ENCODE data around the gene HYAL1. TPM values are rescaled to one million over a fixed set of nuclear protein-coding genes. Genes with fewer than 3 reads are reported as not detected.
"Not testable (repeated sequence)": the region's sequence is repeated elsewhere in the genome, so short reads cannot be mapped to it uniquely, and the experiment has no call there.

HYAL1 gene
- total and polyA plus RNA-seq, 3 experiments from 2014 or later, result 0.13 to 0.81 TPM; not detected in 1

GRCh38 chr3:50284121-50284520 is 19.3 kb downstream of the HYAL1 start:
- not testable (repeated sequence) for H3K4me1 Mint-ChIP-seq; H3K27me3 Mint-ChIP-seq; H3K36me3 ChIP-seq (ENCODE audit: insufficient read depth, low read length); H3K9me3 Mint-ChIP-seq; H3K27ac Mint-ChIP-seq; H3K9me3 ChIP-seq (ENCODE audit: low read length); H3K4me3 Mint-ChIP-seq; H3K4me3 ChIP-seq (ENCODE audit: low read length); H3K4me1 ChIP-seq (ENCODE audit: insufficient read depth, low read length); H3K27me3 ChIP-seq (ENCODE audit: insufficient read depth, low read length, poor library complexity, severe bottlenecking); H3K27ac ChIP-seq (ENCODE audit: low read depth, low read length); DNase-seq
- ChIA-PET POLR2A (interaction anchor here (0.6 to 1.1 kb wide), 2 partner anchors 8 to 76 kb away, joined by 3 read pairs; partner anchors contain the start of gene IFRD2), CTCF (interaction anchor here (1.0 to 1.7 kb wide), 2 partner anchors 14 to 24 kb away, joined by 3 to 5 read pairs; no protein-coding TSS in a partner anchor)
- peaks cover 0 to 28% (median 7%) of the 10 kb centered on the region in 3 donors for H3K36me3 Mint-ChIP-seq

- no peaks in the 10 kb centered on the region for H3K36me3 ChIP-seq (ENCODE audit: insufficient read depth, low read length)
- no peak overlapping the region for H3K4me3 ChIP-seq (ENCODE audit: low read length)
- H3K36me3 Mint-ChIP-seq, result no peaks in the 10 kb centered on the region
- H3K4me1 Mint-ChIP-seq, result peaks cover 10 to 17% (median 14%) of the 10 kb centered on the region in 3 donors
- no peak overlapping the region for H3K27ac Mint-ChIP-seq
- no peak for DNase-seq
- H3K9me3 Mint-ChIP-seq, result no peaks in the 10 kb centered on the region
- peaks cover 15% of the 10 kb centered on the region for H3K4me1 ChIP-seq (ENCODE audit: insufficient read depth, low read length)
- no peak overlapping the region for H3K27ac ChIP-seq (ENCODE audit: low read depth, low read length)
- no peak overlapping the region for H3K4me3 Mint-ChIP-seq
- CTCF ChIA-PET, result interaction anchor here (0.7 to 2.2 kb wide), 5 partner anchors 28 to 87 kb away, joined by 3 to 10 read pairs (median 4); no protein-coding TSS in a partner anchor
- H3K9me3 ChIP-seq (ENCODE audit: low read length), result no peaks in the 10 kb centered on the region
- POLR2A ChIA-PET, result interaction anchor here (0.5 to 1.4 kb wide), 2 partner anchors 39 to 44 kb away, joined by 3 to 4 read pairs; partner anchors contain the start of gene GNAI2
- peaks cover 13% of the 10 kb centered on the region for H3K27me3 ChIP-seq (ENCODE audit: insufficient read depth, low read length, poor library complexity, severe bottlenecking)
- H3K27me3 Mint-ChIP-seq, result peaks cover 19 to 22% of the 10 kb centered on the region in 2 donors
These were observed 23.9 kb downstream of the HYAL1 start for GRCh38 chr3:50279255-50280016.

- H3K27ac Mint-ChIP-seq, result peak within 1 kb of the TSS in 1 of 8 donors; percentile 61
- ChIA-PET CTCF (interaction anchor here (1.4 to 2.2 kb wide), 3 partner anchors 32 to 87 kb away, joined by 3 to 10 read pairs (median 10); no protein-coding TSS in a partner anchor), POLR2A (interaction anchor here (0.5 to 1.4 kb wide), 2 partner anchors 38 to 43 kb away, joined by 3 to 4 read pairs; partner anchors contain the start of gene GNAI2)
- Histone ChIP-seq H3K36me3 (ENCODE audit: insufficient read depth, low read length) (no peaks in the 10 kb centered on the region), H3K27ac (ENCODE audit: low read depth, low read length) (no peak within 1 kb of the TSS), H3K4me3 (ENCODE audit: low read length) (no peak within 1 kb of the TSS), H3K27me3 (ENCODE audit: insufficient read depth, low read length, poor library complexity, severe bottlenecking) (peaks cover 19% of the 10 kb centered on the region), H3K9me3 (ENCODE audit: low read length) (no peaks in the 10 kb centered on the region), H3K4me1 (ENCODE audit: insufficient read depth, low read length) (peaks cover 21% of the 10 kb centered on the region)
- no peaks in the 10 kb centered on the region for H3K9me3 Mint-ChIP-seq
- DNase-seq, result no peak
- peaks cover 15 to 23% (median 19%) of the 10 kb centered on the region in 3 donors for H3K4me1 Mint-ChIP-seq
- peaks cover 24 to 28% of the 10 kb centered on the region in 2 donors for H3K27me3 Mint-ChIP-seq
- H3K4me3 Mint-ChIP-seq, result no peak within 1 kb of the TSS
- no peaks in the 10 kb centered on the region for H3K36me3 Mint-ChIP-seq
These were observed 24.5 kb downstream of the HYAL1 start, which contains the start of gene LSMEM2 for GRCh38 chr3:50278880-50279224. Gene LSMEM2 (plus strand): TSS chr3:50279087. CDS start chr3:50279114, 27 bp downstream.

- H3K4me1 ChIP-seq (ENCODE audit: insufficient read depth, low read length), result peaks cover 24% of the 10 kb centered on the region
- H3K27ac ChIP-seq (ENCODE audit: low read depth, low read length), result no peak overlapping the region
- H3K27me3 ChIP-seq (ENCODE audit: insufficient read depth, low read length, poor library complexity, severe bottlenecking), result peaks cover 24% of the 10 kb centered on the region
- H3K36me3 ChIP-seq (ENCODE audit: insufficient read depth, low read length), result no peaks in the 10 kb centered on the region
- CTCF ChIA-PET, result interaction anchor here (1.4 to 2.2 kb wide), 4 partner anchors 18 to 86 kb away, joined by 3 to 10 read pairs (median 6); no protein-coding TSS in a partner anchor
- H3K27ac Mint-ChIP-seq, result peak overlapping the region in 1 of 8 donors; percentile 61
- H3K9me3 Mint-ChIP-seq, result no peaks in the 10 kb centered on the region
- no peak overlapping the region for H3K4me3 ChIP-seq (ENCODE audit: low read length)
- peaks cover 15 to 26% (median 19%) of the 10 kb centered on the region in 3 donors for H3K4me1 Mint-ChIP-seq
- POLR2A ChIA-PET, result interaction anchor here (1.4 kb wide), 1 partner anchor 43 kb away, joined by 4 read pairs; the partner anchor contains the start of gene GNAI2
- no peaks in the 10 kb centered on the region for H3K36me3 Mint-ChIP-seq
- no peak overlapping the region for H3K4me3 Mint-ChIP-seq
- no peak for DNase-seq
- peaks cover 24 to 29% of the 10 kb centered on the region in 2 donors for H3K27me3 Mint-ChIP-seq
- no peaks in the 10 kb centered on the region for H3K9me3 ChIP-seq (ENCODE audit: low read length)
These were observed 25.1 kb downstream of the HYAL1 start for GRCh38 chr3:50278123-50278879.

- no peak overlapping the region for H3K4me3 ChIP-seq (ENCODE audit: low read length)
- H3K36me3 ChIP-seq (ENCODE audit: insufficient read depth, low read length), result no peaks in the 10 kb centered on the region
- POLR2A ChIA-PET, result no interaction called here
- no peak overlapping the region for H3K27ac ChIP-seq (ENCODE audit: low read depth, low read length)
- H3K36me3 Mint-ChIP-seq, result no peaks in the 10 kb centered on the region
- H3K4me3 Mint-ChIP-seq, result no peak overlapping the region
- peaks cover 20 to 32% (median 24%) of the 10 kb centered on the region in 3 donors for H3K4me1 Mint-ChIP-seq
- no peaks in the 10 kb centered on the region for H3K9me3 Mint-ChIP-seq
- peaks cover 28% of the 10 kb centered on the region for H3K27me3 ChIP-seq (ENCODE audit: insufficient read depth, low read length, poor library complexity, severe bottlenecking)
- H3K27me3 Mint-ChIP-seq, result peaks cover 28 to 34% of the 10 kb centered on the region in 2 donors
- no peak for DNase-seq
- H3K27ac Mint-ChIP-seq, result no peak overlapping the region
- peaks cover 28% of the 10 kb centered on the region for H3K4me1 ChIP-seq (ENCODE audit: insufficient read depth, low read length)
- CTCF ChIA-PET, result interaction anchor here (1.0 to 7.2 kb wide), 5 partner anchors 13 to 96 kb away, joined by 3 to 86 read pairs (median 3); no protein-coding TSS in a partner anchor
- no peaks in the 10 kb centered on the region for H3K9me3 ChIP-seq (ENCODE audit: low read length)
These were observed 26.6 kb downstream of the HYAL1 start for GRCh38 chr3:50276762-50277101.

GRCh38 chr3:50275996-50276761 is 27.2 kb downstream of the HYAL1 start:
- Mint-ChIP-seq H3K4me1 (peaks cover 23 to 32% (median 24%) of the 10 kb centered on the region in 3 donors), H3K27ac (peak overlapping the region in 1 of 8 donors; percentile 34), H3K36me3 (no peaks in the 10 kb centered on the region), H3K9me3 (no peaks in the 10 kb centered on the region), H3K27me3 (peaks cover 28 to 34% of the 10 kb centered on the region in 2 donors), H3K4me3 (peak overlapping the region in 4 of 7 donors; percentile 12 to 72 (median 51))
- ChIA-PET CTCF (interaction anchor here (0.9 to 7.2 kb wide), 8 partner anchors 10 to 95 kb away, joined by 3 to 86 read pairs (median 3); no protein-coding TSS in a partner anchor), POLR2A (no interaction called here)
- H3K27me3 ChIP-seq (ENCODE audit: insufficient read depth, low read length, poor library complexity, severe bottlenecking), result peaks cover 28% of the 10 kb centered on the region
- H3K4me3 ChIP-seq (ENCODE audit: low read length), result no peak overlapping the region
- H3K9me3 ChIP-seq (ENCODE audit: low read length), result no peaks in the 10 kb centered on the region
- H3K27ac ChIP-seq (ENCODE audit: low read depth, low read length), result no peak overlapping the region
- peaks cover 28% of the 10 kb centered on the region for H3K4me1 ChIP-seq (ENCODE audit: insufficient read depth, low read length)
- H3K36me3 ChIP-seq (ENCODE audit: insufficient read depth, low read length), result no peaks in the 10 kb centered on the region
- DNase-seq, result no peak

All from CD8-positive, alpha-beta memory T cell (primary cell).